SK-N-SH treated with all-trans-retinoic acid at 6 μM for 48 hours (cell line): ENCODE measurements around the gene BLNK.

Experiments used
- ATAC-seq: fragments of 200-7000 bp; cut with Tn5 transposase; 3 replicates; pipeline ENCODE4 v1.9.1; 2020; ENCODE audit warnings: mild to moderate bottlenecking, moderate library complexity
- ARNTL ChIP-seq: fragments of 450-650 bp; formaldehyde crosslinking; IDR thresholded peaks from 2 replicates; pipeline ENCODE4 v1.5.0; 2020; ENCODE audit warnings: low read depth, mild to moderate bottlenecking, moderate library complexity, borderline replicate concordance
- BACH2 ChIP-seq: fragments of 250-450 bp; sonication (Bioruptor Pico); IDR thresholded peaks from 2 replicates; pipeline ENCODE4 v1.9.0; 2021; ENCODE audit warnings: mild to moderate bottlenecking, borderline replicate concordance
- CSDC2 ChIP-seq: fragments of 250-450 bp; sonication (Bioruptor Pico); IDR thresholded peaks from 2 replicates; pipeline ENCODE4 v1.5.0; 2020; ENCODE audit warnings: mild to moderate bottlenecking, moderate library complexity
- ESRRG ChIP-seq: fragments of 250-450 bp; sonication (Bioruptor Pico); IDR thresholded peaks from 2 replicates; pipeline ENCODE4 v1.6.1; 2021; ENCODE audit warnings: mild to moderate bottlenecking
- ISL1 ChIP-seq: fragments of 250-450 bp; sonication (Bioruptor Pico); IDR thresholded peaks from 2 replicates; pipeline ENCODE4 v2.1.2; 2022; ENCODE audit warnings: mild to moderate bottlenecking, moderate library complexity
- OSR1 ChIP-seq: fragments of 250-450 bp; sonication (Bioruptor Pico); IDR thresholded peaks from 2 replicates; pipeline ENCODE4 v1.8.0; 2022; ENCODE audit warnings: moderate library complexity, mild to moderate bottlenecking, inconsistent platforms
- PPARA ChIP-seq: fragments of 250-450 bp; sonication (Bioruptor Pico); IDR thresholded peaks from 2 replicates; pipeline ENCODE4 v1.5.0; 2020; ENCODE audit warnings: mild to moderate bottlenecking, borderline replicate concordance
- RARB ChIP-seq: fragments of 250-450 bp; sonication (Bioruptor Pico); IDR thresholded peaks from 2 replicates; pipeline ENCODE4 v1.8.0; 2021; ENCODE audit warnings: mild to moderate bottlenecking, moderate library complexity
- SNAI2 ChIP-seq: fragments of 250-450 bp; sonication (Bioruptor Pico); IDR thresholded peaks from 2 replicates; pipeline ENCODE4 v1.5.0; 2020; ENCODE audit warnings: mild to moderate bottlenecking, moderate library complexity
- TCF4 ChIP-seq: fragments of 250-450 bp; sonication (Bioruptor Pico); IDR thresholded peaks from 2 replicates; pipeline ENCODE4 v1.8.0; 2021; ENCODE audit warnings: mild to moderate bottlenecking, moderate library complexity, borderline replicate concordance
- TOX ChIP-seq: fragments of 250-450 bp; sonication (Bioruptor Pico); IDR thresholded peaks from 2 replicates; pipeline ENCODE4 v1.8.0; 2021; ENCODE audit warnings: mild to moderate bottlenecking, moderate library complexity, borderline replicate concordance
- ZC3H10 ChIP-seq: fragments of 250-450 bp; sonication (Bioruptor Pico); IDR thresholded peaks from 2 replicates; pipeline ENCODE4 v1.5.1; 2021; ENCODE audit warnings: mild to moderate bottlenecking, moderate library complexity
- ZFP3 ChIP-seq: fragments of 250-450 bp; sonication (Bioruptor Pico); IDR thresholded peaks from 2 replicates; pipeline ENCODE4 v1.5.0; 2020; ENCODE audit warnings: mild to moderate bottlenecking, moderate library complexity
- ZNF565 ChIP-seq: fragments of 450-650 bp; formaldehyde crosslinking; conservative IDR thresholded peaks from 2 replicates; pipeline ENCODE4 v1.5.0; 2020; ENCODE audit warnings: low read depth, mild to moderate bottlenecking, moderate library complexity
- ZNF70 ChIP-seq: fragments of 450-650 bp; formaldehyde crosslinking; IDR thresholded peaks from 2 replicates; pipeline ENCODE4 v1.5.0; 2020; ENCODE audit warnings: mild to moderate bottlenecking, moderate library complexity
- ZNF8 ChIP-seq: fragments of 450-650 bp; formaldehyde crosslinking; IDR thresholded peaks from 2 replicates; pipeline ENCODE4 v1.5.0; 2020; ENCODE audit warnings: mild to moderate bottlenecking, moderate library complexity
- TF ChIP-seq, protein P1 (sequence below): fragments of 250-450 bp; sonication (Bioruptor Pico); IDR thresholded peaks from 2 replicates; pipeline ENCODE4 v1.5.0; 2020; ENCODE audit warnings: mild to moderate bottlenecking, moderate library complexity
- TF ChIP-seq, protein P2 (sequence below): fragments of 250-450 bp; sonication (Bioruptor Pico); IDR thresholded peaks from 2 replicates; pipeline ENCODE4 v1.8.0; 2020; ENCODE audit warnings: mild to moderate bottlenecking, moderate library complexity, borderline replicate concordance
- TF ChIP-seq, protein P3 (sequence below): fragments of 250-450 bp; sonication (Bioruptor Pico); IDR thresholded peaks from 2 replicates; pipeline ENCODE4 v1.8.0; 2021; ENCODE audit warnings: low read depth, mild to moderate bottlenecking, moderate library complexity, borderline replicate concordance
- TF ChIP-seq, protein P4 (sequence below): fragments of 250-450 bp; sonication (Bioruptor Pico); IDR thresholded peaks from 2 replicates; pipeline ENCODE4 v1.5.1; 2021; ENCODE audit warnings: mild to moderate bottlenecking, moderate library complexity
- TF ChIP-seq, protein P5 (sequence below): fragments of 250-450 bp; sonication (Bioruptor Pico); IDR thresholded peaks from 2 replicates; pipeline ENCODE4 v1.5.1; 2020; ENCODE audit warnings: low read depth, mild to moderate bottlenecking, moderate library complexity

BLNK gene

DNA sequence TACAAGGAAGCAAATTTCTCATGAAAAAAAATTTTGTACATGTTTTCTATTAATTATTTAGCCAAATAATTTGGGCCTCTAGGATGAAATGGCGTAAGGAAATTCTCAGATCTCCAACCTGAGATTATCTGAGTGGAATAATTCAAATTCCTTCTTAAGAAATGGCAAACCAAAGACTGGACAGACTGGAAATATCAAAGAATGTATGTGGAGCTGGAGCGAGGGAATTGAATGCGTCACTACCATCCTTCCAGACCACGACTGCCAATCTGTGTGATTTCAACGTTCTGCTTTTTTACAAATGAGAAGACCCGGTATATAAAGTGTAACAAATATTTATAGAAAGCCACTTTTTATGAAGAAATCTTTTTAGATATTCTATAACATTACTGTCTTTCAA is 12.4 kb upstream of the BLNK start:
- TF ChIP-seq ZNF8 (no peak), ZNF70 (CRISPR knock-in tag) (no peak), ZNF565 (no peak), CSDC2 (CRISPR knock-in tag) (no peak), ISL1 (CRISPR knock-in tag) (no peak), PPARA (CRISPR knock-in tag) (no peak), ZC3H10 (CRISPR knock-in tag) (no peak), TCF4 (CRISPR knock-in tag) (no peak), TOX (no peak), ARNTL (CRISPR knock-in tag) (no peak)
- TF ChIP-seq, protein P1, sequence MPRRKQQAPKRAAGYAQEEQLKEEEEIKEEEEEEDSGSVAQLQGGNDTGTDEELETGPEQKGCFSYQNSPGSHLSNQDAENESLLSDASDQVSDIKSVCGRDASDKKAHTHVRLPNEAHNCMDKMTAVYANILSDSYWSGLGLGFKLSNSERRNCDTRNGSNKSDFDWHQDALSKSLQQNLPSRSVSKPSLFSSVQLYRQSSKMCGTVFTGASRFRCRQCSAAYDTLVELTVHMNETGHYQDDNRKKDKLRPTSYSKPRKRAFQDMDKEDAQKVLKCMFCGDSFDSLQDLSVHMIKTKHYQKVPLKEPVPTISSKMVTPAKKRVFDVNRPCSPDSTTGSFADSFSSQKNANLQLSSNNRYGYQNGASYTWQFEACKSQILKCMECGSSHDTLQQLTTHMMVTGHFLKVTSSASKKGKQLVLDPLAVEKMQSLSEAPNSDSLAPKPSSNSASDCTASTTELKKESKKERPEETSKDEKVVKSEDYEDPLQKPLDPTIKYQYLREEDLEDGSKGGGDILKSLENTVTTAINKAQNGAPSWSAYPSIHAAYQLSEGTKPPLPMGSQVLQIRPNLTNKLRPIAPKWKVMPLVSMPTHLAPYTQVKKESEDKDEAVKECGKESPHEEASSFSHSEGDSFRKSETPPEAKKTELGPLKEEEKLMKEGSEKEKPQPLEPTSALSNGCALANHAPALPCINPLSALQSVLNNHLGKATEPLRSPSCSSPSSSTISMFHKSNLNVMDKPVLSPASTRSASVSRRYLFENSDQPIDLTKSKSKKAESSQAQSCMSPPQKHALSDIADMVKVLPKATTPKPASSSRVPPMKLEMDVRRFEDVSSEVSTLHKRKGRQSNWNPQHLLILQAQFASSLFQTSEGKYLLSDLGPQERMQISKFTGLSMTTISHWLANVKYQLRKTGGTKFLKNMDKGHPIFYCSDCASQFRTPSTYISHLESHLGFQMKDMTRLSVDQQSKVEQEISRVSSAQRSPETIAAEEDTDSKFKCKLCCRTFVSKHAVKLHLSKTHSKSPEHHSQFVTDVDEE (CRISPR knock-in tag): no peak
- TF ChIP-seq, protein P2, sequence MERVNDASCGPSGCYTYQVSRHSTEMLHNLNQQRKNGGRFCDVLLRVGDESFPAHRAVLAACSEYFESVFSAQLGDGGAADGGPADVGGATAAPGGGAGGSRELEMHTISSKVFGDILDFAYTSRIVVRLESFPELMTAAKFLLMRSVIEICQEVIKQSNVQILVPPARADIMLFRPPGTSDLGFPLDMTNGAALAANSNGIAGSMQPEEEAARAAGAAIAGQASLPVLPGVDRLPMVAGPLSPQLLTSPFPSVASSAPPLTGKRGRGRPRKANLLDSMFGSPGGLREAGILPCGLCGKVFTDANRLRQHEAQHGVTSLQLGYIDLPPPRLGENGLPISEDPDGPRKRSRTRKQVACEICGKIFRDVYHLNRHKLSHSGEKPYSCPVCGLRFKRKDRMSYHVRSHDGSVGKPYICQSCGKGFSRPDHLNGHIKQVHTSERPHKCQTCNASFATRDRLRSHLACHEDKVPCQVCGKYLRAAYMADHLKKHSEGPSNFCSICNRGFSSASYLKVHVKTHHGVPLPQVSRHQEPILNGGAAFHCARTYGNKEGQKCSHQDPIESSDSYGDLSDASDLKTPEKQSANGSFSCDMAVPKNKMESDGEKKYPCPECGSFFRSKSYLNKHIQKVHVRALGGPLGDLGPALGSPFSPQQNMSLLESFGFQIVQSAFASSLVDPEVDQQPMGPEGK (CRISPR knock-in tag): no peak
- ATAC-seq: no peak

DNA sequence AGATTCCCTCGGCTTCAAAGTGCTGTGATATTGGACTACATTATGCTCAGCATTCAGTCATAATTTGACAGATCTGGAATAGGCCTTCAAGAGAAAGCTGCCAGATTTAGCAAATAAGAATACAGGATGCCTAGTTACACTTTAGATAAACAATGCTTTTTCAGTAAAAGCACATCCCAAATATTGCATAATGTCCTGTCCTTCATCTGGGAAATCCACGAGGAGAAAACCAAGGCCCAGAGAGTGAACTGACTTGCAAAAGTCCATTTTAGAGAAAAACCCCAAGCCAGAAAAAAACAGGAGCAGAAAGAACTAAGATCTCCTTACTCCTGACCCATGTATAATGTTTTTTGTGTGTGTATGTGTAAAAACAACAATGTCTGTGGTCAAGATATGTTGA is 12.0 kb upstream of the BLNK start:
- TF ChIP-seq ZFP3 (no peak), PPARA (CRISPR knock-in tag) (no peak), ZC3H10 (CRISPR knock-in tag) (no peak), ZNF70 (CRISPR knock-in tag) (no peak), ESRRG (CRISPR knock-in tag) (no peak), ZNF565 (no peak), SNAI2 (no peak), TOX (no peak), CSDC2 (CRISPR knock-in tag) (no peak)
- TF ChIP-seq, protein P3, sequence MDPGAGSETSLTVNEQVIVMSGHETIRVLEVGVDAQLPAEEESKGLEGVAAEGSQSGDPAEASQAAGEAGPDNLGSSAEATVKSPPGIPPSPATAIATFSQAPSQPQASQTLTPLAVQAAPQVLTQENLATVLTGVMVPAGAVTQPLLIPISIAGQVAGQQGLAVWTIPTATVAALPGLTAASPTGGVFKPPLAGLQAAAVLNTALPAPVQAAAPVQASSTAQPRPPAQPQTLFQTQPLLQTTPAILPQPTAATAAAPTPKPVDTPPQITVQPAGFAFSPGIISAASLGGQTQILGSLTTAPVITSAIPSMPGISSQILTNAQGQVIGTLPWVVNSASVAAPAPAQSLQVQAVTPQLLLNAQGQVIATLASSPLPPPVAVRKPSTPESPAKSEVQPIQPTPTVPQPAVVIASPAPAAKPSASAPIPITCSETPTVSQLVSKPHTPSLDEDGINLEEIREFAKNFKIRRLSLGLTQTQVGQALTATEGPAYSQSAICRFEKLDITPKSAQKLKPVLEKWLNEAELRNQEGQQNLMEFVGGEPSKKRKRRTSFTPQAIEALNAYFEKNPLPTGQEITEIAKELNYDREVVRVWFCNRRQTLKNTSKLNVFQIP: no peak
- TF ChIP-seq, protein P4, sequence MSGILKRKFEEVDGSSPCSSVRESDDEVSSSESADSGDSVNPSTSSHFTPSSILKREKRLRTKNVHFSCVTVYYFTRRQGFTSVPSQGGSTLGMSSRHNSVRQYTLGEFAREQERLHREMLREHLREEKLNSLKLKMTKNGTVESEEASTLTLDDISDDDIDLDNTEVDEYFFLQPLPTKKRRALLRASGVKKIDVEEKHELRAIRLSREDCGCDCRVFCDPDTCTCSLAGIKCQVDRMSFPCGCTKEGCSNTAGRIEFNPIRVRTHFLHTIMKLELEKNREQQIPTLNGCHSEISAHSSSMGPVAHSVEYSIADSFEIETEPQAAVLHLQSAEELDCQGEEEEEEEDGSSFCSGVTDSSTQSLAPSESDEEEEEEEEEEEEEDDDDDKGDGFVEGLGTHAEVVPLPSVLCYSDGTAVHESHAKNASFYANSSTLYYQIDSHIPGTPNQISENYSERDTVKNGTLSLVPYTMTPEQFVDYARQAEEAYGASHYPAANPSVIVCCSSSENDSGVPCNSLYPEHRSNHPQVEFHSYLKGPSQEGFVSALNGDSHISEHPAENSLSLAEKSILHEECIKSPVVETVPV (CRISPR knock-in tag): no peak

DNA sequence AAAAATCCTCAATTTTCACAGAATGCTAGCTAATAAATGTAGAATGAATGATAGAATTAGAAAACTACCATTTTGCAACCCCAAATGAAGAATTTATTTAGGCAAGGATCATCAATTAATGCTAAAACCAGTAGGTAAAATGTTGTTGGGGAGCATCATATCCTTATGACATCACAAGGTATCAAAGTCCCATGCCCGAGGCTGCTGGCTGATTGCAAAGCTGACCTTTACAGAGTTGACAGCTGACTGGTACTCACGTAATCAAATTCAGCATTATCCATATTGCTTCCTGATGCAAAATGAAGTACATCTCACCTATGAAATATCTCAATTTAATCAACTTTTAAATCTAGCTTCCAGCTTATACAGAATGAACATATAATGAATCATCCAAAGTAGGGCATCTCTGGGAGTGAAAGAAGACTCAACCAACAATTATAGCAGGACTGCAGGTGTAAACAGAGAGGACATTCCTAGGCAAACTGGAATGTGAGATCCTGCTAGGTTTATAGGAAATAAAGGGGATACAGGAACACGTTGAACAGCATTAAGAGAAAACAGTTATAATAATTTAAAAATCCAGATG is 10.2 kb upstream of the BLNK start:
- TF ChIP-seq, protein P1 (CRISPR knock-in tag): no peak
- TF ChIP-seq ARNTL (CRISPR knock-in tag) (no peak), TCF4 (CRISPR knock-in tag) (no peak), ESRRG (CRISPR knock-in tag) (no peak), RARB (CRISPR knock-in tag) (no peak), PPARA (CRISPR knock-in tag) (no peak), OSR1 (no peak), ZC3H10 (CRISPR knock-in tag) (no peak), ZNF70 (CRISPR knock-in tag) (no peak), SNAI2 (no peak), ZFP3 (no peak), BACH2 (CRISPR knock-in tag) (no peak), ISL1 (CRISPR knock-in tag) (no peak), TOX (no peak)
- TF ChIP-seq, protein P4 (CRISPR knock-in tag): no peak
- TF ChIP-seq, protein P3: no peak
- TF ChIP-seq, protein P5, sequence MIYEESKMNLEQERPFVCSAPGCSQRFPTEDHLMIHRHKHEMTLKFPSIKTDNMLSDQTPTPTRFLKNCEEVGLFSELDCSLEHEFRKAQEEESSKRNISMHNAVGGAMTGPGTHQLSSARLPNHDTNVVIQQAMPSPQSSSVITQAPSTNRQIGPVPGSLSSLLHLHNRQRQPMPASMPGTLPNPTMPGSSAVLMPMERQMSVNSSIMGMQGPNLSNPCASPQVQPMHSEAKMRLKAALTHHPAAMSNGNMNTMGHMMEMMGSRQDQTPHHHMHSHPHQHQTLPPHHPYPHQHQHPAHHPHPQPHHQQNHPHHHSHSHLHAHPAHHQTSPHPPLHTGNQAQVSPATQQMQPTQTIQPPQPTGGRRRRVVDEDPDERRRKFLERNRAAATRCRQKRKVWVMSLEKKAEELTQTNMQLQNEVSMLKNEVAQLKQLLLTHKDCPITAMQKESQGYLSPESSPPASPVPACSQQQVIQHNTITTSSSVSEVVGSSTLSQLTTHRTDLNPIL (CRISPR knock-in tag): no peak
- ATAC-seq: no peak

More for the DNA sequence above, 12.0 kb upstream of the BLNK start:
- no peak for ATAC-seq
